WTC11 (cell line): ENCODE measurements around the gene SMIM20.

Experiments used
- IRF2 ChIP-seq: sonication (generic); formaldehyde crosslinking; IDR thresholded peaks from 2 replicates; pipeline ENCODE4 v1.8.0; 2022; ENCODE audit warnings: low read depth, missing genetic modification reagents, borderline replicate concordance
- MXD4 ChIP-seq: fragments of 250-450 bp; sonication (Bioruptor Pico); IDR thresholded peaks from 2 replicates; pipeline ENCODE4 v1.8.0; 2021; ENCODE audit warnings: mild to moderate bottlenecking, moderate library complexity, borderline replicate concordance
- NR1H2 ChIP-seq: sonication (generic); formaldehyde crosslinking; IDR thresholded peaks from 2 replicates; pipeline ENCODE4 v1.9.0; 2021; ENCODE audit warnings: mild to moderate bottlenecking, moderate library complexity, missing genetic modification reagents
- TF ChIP-seq, protein P1 (sequence below): fragments of 200-600 bp; IDR thresholded peaks from 2 replicates; pipeline ENCODE4 v1.8.0; 2022; ENCODE audit warnings: antibody characterized with exemption
- TF ChIP-seq, protein P2 (sequence below): sonication (generic); formaldehyde crosslinking; IDR thresholded peaks from 2 replicates; pipeline ENCODE4 v1.8.1; 2022; ENCODE audit warnings: low read depth, mild to moderate bottlenecking, moderate library complexity, missing genetic modification reagents, borderline replicate concordance
- TF ChIP-seq, protein P3 (sequence below): sonication (generic); formaldehyde crosslinking; IDR thresholded peaks from 2 replicates; pipeline ENCODE4 v1.8.0; 2022; ENCODE audit warnings: mild to moderate bottlenecking, missing genetic modification reagents
- TF ChIP-seq, protein P4 (sequence below): sonication (generic); formaldehyde crosslinking; IDR thresholded peaks from 2 replicates; pipeline ENCODE4 v1.8.0; 2023; ENCODE audit warnings: missing genetic modification reagents

DNA sequence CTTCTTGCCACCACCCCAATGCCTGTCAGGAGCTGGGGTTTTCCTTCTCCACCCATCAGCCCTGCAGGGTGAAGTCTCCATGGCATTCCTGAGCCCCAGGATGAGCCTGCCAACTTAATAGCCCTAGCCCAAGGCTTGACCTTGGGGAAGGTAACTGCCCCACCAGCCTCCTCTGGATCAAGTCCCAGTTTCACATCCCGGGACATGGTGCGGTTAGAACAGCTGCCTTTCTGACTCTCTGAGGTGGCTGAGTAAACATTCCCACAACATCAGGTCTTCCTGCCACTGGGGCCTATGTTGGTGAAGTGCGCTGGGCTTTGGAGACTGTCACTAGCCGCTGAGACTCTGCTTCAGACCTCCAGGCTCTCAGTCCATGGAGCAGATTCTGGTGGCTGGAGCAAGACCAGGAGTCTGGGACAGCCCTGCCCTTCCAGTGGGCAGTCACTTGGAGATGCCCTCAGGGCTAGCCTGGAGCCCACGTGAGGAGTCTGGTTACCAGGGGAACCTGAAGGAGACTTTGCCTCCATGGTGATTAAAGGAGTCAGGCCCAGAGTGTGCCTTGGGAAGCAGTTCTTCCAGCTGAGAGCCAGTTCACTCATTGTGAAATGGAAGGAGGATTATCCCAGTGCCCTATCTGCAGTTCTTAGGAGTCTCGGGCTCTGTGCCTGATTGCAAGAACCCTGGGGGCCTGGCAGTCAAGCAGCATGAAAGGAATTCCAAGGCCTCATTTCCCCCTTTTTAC lies 56.8 kb downstream of the SMIM20 start:
- TF ChIP-seq, protein P1, sequence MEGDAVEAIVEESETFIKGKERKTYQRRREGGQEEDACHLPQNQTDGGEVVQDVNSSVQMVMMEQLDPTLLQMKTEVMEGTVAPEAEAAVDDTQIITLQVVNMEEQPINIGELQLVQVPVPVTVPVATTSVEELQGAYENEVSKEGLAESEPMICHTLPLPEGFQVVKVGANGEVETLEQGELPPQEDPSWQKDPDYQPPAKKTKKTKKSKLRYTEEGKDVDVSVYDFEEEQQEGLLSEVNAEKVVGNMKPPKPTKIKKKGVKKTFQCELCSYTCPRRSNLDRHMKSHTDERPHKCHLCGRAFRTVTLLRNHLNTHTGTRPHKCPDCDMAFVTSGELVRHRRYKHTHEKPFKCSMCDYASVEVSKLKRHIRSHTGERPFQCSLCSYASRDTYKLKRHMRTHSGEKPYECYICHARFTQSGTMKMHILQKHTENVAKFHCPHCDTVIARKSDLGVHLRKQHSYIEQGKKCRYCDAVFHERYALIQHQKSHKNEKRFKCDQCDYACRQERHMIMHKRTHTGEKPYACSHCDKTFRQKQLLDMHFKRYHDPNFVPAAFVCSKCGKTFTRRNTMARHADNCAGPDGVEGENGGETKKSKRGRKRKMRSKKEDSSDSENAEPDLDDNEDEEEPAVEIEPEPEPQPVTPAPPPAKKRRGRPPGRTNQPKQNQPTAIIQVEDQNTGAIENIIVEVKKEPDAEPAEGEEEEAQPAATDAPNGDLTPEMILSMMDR, result no peak
- TF ChIP-seq IRF2 (CRISPR knock-in tag) (no peak), NR1H2 (CRISPR knock-in tag) (no peak), MXD4 (no peak)
- TF ChIP-seq, protein P2, sequence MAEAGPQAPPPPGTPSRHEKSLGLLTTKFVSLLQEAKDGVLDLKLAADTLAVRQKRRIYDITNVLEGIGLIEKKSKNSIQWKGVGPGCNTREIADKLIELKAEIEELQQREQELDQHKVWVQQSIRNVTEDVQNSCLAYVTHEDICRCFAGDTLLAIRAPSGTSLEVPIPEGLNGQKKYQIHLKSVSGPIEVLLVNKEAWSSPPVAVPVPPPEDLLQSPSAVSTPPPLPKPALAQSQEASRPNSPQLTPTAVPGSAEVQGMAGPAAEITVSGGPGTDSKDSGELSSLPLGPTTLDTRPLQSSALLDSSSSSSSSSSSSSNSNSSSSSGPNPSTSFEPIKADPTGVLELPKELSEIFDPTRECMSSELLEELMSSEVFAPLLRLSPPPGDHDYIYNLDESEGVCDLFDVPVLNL (CRISPR knock-in tag), result no peak
- TF ChIP-seq, protein P3, sequence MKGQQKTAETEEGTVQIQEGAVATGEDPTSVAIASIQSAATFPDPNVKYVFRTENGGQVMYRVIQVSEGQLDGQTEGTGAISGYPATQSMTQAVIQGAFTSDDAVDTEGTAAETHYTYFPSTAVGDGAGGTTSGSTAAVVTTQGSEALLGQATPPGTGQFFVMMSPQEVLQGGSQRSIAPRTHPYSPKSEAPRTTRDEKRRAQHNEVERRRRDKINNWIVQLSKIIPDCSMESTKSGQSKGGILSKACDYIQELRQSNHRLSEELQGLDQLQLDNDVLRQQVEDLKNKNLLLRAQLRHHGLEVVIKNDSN (CRISPR knock-in tag), result no peak
- TF ChIP-seq, protein P4, sequence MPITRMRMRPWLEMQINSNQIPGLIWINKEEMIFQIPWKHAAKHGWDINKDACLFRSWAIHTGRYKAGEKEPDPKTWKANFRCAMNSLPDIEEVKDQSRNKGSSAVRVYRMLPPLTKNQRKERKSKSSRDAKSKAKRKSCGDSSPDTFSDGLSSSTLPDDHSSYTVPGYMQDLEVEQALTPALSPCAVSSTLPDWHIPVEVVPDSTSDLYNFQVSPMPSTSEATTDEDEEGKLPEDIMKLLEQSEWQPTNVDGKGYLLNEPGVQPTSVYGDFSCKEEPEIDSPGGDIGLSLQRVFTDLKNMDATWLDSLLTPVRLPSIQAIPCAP (CRISPR knock-in tag), result no peak
